T-helper 1 cell treated with Interleukin-12 subunit alpha and Interleukin-12 subunit beta and Interleukin-4 antibody, amounts not matched to agents 30 μg/mL and 1 μg/mL, for 36 hours (primary cell): ENCODE results near the gene NEGR1.

Experiments
- H3K27ac Mint-ChIP-seq: one replicate; pipeline ENCODE4 v1.8.0; 2021; ENCODE audit warnings: mild to moderate bottlenecking, mixed read lengths
- H3K27me3 Mint-ChIP-seq: one replicate; pipeline ENCODE4 v1.8.0; 2021; ENCODE audit warnings: low read depth, mixed read lengths
- H3K36me3 Mint-ChIP-seq: one replicate; pipeline ENCODE4 v1.8.0; 2021; ENCODE audit warnings: low read depth, mixed read lengths
- H3K4me1 Mint-ChIP-seq: one replicate; pipeline ENCODE4 v1.8.0; 2021; ENCODE audit warnings: low read depth, mixed read lengths
- H3K4me3 Mint-ChIP-seq: one replicate; pipeline ENCODE4 v1.8.0; 2021; ENCODE audit warnings: mild to moderate bottlenecking, moderate library complexity, mixed read lengths
- H3K9me3 Mint-ChIP-seq: one replicate; pipeline ENCODE4 v1.8.0; 2021; ENCODE audit warnings: mixed read lengths

The NEGR1 gene

DNA sequence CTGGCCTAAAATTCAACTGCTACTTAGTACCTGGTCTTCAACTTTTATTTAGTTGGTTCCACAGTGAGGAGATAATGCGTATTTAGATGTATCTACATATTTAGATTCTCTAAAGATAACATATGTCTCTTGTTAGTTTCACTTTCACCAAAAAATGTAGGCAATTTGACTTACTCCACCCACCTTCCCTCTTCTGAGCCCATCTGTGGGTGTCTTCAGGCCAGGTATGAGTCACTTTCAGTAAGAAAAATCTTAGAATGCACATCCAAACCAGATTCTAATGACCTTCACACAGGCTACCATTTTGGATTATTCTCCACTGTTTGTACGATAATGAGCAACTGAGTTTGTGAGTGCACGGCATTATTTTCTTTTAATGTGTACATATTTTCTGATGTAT is 501.7 kb downstream of the NEGR1 start:
- no peaks in the 10 kb centered on the region for H3K36me3 Mint-ChIP-seq
- H3K9me3 Mint-ChIP-seq: no peaks in the 10 kb centered on the region
- H3K27me3 Mint-ChIP-seq: no peaks in the 10 kb centered on the region
- no peaks in the 10 kb centered on the region for H3K4me1 Mint-ChIP-seq
- H3K4me3 Mint-ChIP-seq: no peak overlapping the region
- H3K27ac Mint-ChIP-seq: no peak overlapping the region

- Mint-ChIP-seq H3K36me3 (no peaks in the 10 kb centered on the region), H3K27ac (no peak overlapping the region), H3K9me3 (no peaks in the 10 kb centered on the region), H3K4me3 (no peak overlapping the region), H3K4me1 (no peaks in the 10 kb centered on the region), H3K27me3 (no peaks in the 10 kb centered on the region)
Observed at GRCh38 chr1:71778940-71779339, 503.4 kb downstream of the NEGR1 start.

DNA sequence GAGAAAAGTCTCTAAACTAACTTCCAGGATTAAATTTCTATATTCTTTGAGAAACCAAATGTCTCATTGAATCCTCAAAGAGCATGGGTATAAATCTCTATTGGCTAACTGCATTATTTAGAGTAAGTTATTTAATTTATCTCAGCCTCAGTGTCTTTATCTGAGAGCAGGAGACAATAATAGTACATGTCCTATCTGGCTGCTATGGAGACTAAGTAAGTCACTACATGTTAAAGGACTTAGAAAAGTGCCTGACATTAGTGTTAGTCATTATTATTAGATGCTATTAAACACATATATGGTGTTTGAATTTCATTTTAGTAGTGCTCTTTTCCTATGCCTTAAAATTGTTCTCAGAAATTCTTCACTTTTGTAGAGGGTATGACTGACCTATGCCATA is 505.2 kb downstream of the NEGR1 start:
- H3K27me3 Mint-ChIP-seq: no peaks in the 10 kb centered on the region
- H3K4me3 Mint-ChIP-seq: no peak overlapping the region
- H3K4me1 Mint-ChIP-seq: no peaks in the 10 kb centered on the region
- H3K27ac Mint-ChIP-seq: no peak overlapping the region
- no peaks in the 10 kb centered on the region for H3K9me3 Mint-ChIP-seq
- H3K36me3 Mint-ChIP-seq: no peaks in the 10 kb centered on the region

GRCh38 chr1:71774705-71775104 is 507.6 kb downstream of the NEGR1 start:
- H3K27ac Mint-ChIP-seq: no peak overlapping the region
- no peak overlapping the region for H3K4me3 Mint-ChIP-seq
- H3K36me3 Mint-ChIP-seq: no peaks in the 10 kb centered on the region
- no peaks in the 10 kb centered on the region for H3K4me1 Mint-ChIP-seq
- no peaks in the 10 kb centered on the region for H3K27me3 Mint-ChIP-seq
- H3K9me3 Mint-ChIP-seq: no peaks in the 10 kb centered on the region

- no peaks in the 10 kb centered on the region for H3K27me3 Mint-ChIP-seq
- H3K27ac Mint-ChIP-seq: no peak overlapping the region
- H3K9me3 Mint-ChIP-seq: no peaks in the 10 kb centered on the region
- H3K4me1 Mint-ChIP-seq: no peaks in the 10 kb centered on the region
- no peak overlapping the region for H3K4me3 Mint-ChIP-seq
- H3K36me3 Mint-ChIP-seq: no peaks in the 10 kb centered on the region
Observed at GRCh38 chr1:71770121-71770520, 512.2 kb downstream of the NEGR1 start.

- H3K36me3 Mint-ChIP-seq: no peaks in the 10 kb centered on the region
- H3K4me3 Mint-ChIP-seq: no peak overlapping the region
Observed at GRCh38 chr1:71766748-71767147, 515.6 kb downstream of the NEGR1 start.

DNA sequence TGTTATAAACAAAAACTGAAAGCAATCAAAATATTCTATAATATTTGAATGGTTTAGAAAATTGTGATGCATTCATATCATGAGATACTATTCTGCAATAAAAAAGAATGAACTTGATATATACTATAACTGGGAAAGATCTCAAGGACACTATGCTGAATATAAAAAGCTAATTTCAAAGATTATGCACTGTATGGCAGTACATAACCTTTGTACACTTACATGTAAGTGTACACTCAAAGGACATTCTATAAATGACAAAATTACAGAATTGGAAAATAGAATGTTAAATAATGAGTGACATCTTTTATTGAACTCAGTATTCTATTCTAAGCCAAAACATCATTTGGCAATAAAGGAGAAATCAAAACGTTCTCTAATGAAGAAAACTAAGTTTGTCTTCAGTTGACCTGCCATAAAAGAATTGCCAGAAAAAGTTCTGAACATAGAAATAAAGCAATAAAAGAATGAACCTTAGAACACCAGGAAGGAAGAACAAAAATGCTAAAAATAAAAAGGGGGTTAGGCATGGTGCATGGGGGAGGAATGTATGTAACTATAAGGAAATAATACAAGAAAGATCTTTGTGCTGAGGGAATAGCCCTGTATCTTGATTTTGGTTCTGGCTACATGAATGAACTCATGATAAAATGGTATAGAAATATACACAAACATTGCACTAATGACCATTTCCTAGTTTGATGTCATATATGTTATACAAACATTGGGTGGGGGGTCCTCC is 519.7 kb downstream of the NEGR1 start:
- Mint-ChIP-seq H3K4me3 (no peak overlapping the region), H3K27me3 (no peaks in the 10 kb centered on the region), H3K9me3 (no peaks in the 10 kb centered on the region), H3K36me3 (no peaks in the 10 kb centered on the region), H3K27ac (no peak overlapping the region), H3K4me1 (no peaks in the 10 kb centered on the region)

More at GRCh38 chr1:71766748-71767147, 515.6 kb downstream of the NEGR1 start:
- no peaks in the 10 kb centered on the region for H3K9me3 Mint-ChIP-seq
- no peaks in the 10 kb centered on the region for H3K27me3 Mint-ChIP-seq
- H3K4me1 Mint-ChIP-seq: no peaks in the 10 kb centered on the region
- no peak overlapping the region for H3K27ac Mint-ChIP-seq

- Mint-ChIP-seq H3K4me3 (no peak overlapping the region), H3K36me3 (no peaks in the 10 kb centered on the region), H3K27me3 (no peaks in the 10 kb centered on the region), H3K4me1 (no peaks in the 10 kb centered on the region), H3K9me3 (no peaks in the 10 kb centered on the region), H3K27ac (no peak overlapping the region)
Observed at GRCh38 chr1:71755441-71755840, 526.9 kb downstream of the NEGR1 start.

GRCh38 chr1:71753746-71754145 is 528.6 kb downstream of the NEGR1 start:
- Mint-ChIP-seq H3K27ac (no peak overlapping the region), H3K27me3 (no peaks in the 10 kb centered on the region), H3K9me3 (no peaks in the 10 kb centered on the region), H3K4me1 (no peaks in the 10 kb centered on the region), H3K36me3 (no peaks in the 10 kb centered on the region), H3K4me3 (no peak overlapping the region)

DNA sequence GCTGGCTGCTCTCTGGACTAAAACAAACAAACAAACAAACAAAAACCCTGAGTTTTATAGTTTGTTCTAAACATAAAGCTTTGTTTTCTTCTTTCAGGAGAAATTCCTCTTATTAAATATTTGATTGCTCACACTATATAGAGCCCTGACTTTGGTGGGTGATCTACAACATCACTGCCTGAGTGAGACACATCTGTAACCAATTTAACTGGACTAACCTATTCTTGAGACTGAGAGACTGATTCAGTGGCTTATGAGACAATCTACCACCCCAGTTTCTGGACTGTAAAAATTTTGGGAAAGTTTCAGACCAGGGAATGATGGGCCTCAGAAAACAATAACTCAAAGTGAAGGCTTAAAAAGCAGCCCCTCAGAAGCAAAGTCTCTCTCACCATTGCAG is 537.0 kb downstream of the NEGR1 start:
- Mint-ChIP-seq H3K36me3 (no peaks in the 10 kb centered on the region), H3K27me3 (no peaks in the 10 kb centered on the region), H3K27ac (no peak overlapping the region), H3K4me3 (no peak overlapping the region), H3K4me1 (no peaks in the 10 kb centered on the region), H3K9me3 (no peaks in the 10 kb centered on the region)

- no peak overlapping the region for H3K27ac Mint-ChIP-seq
- no peaks in the 10 kb centered on the region for H3K4me1 Mint-ChIP-seq
- H3K4me3 Mint-ChIP-seq: no peak overlapping the region
- no peaks in the 10 kb centered on the region for H3K36me3 Mint-ChIP-seq
- no peaks in the 10 kb centered on the region for H3K9me3 Mint-ChIP-seq
- no peaks in the 10 kb centered on the region for H3K27me3 Mint-ChIP-seq
Observed at GRCh38 chr1:71743862-71744261, 538.5 kb downstream of the NEGR1 start.

DNA sequence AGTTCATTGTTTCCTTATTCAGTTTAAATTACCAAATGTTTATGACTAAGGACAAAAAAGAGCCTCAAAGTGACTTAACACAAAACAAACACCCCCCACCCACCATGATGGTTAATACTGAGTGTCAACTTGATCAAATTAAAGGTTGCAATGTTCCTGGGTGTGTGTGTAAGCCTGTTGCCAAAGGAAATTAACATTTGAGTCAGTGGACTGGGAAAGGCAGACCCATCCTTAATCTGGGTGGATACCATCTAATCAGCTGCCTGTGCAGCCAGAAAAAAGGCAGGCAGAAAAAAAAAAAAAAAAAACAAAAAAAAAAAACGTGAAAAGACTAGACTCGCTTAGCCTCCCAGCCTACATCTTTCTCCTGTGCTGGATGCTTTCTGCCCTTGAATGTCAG is 543.4 kb downstream of the NEGR1 start:
- no peaks in the 10 kb centered on the region for H3K9me3 Mint-ChIP-seq
- no peak overlapping the region for H3K27ac Mint-ChIP-seq
- no peaks in the 10 kb centered on the region for H3K36me3 Mint-ChIP-seq
- no peaks in the 10 kb centered on the region for H3K27me3 Mint-ChIP-seq
- no peaks in the 10 kb centered on the region for H3K4me1 Mint-ChIP-seq
- no peak overlapping the region for H3K4me3 Mint-ChIP-seq

DNA sequence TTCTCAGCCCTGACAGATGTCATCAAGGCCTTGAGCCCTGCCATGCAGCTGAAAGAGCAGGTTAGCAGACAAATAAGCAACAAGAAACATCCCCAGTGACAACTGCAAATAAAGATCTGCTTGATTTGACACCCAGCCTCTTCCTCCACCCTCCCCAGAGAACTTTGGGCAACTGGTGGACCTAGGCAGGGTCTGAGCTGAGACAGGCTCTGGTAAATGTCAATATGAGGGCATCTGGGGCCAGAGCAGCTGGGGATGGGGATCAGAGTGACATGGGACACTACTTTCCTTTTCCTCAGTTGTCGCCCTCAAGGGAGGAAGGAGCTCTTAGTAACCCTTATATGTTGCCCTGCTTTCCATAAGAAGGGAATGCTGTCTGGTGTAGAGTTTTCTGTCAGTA is 544.1 kb downstream of the NEGR1 start:
- Mint-ChIP-seq H3K27me3 (no peaks in the 10 kb centered on the region), H3K9me3 (no peaks in the 10 kb centered on the region), H3K27ac (no peak overlapping the region), H3K4me3 (no peak overlapping the region), H3K36me3 (no peaks in the 10 kb centered on the region), H3K4me1 (no peaks in the 10 kb centered on the region)

- no peak overlapping the region for H3K4me3 Mint-ChIP-seq
- H3K9me3 Mint-ChIP-seq: no peaks in the 10 kb centered on the region
- H3K27me3 Mint-ChIP-seq: no peaks in the 10 kb centered on the region
- H3K27ac Mint-ChIP-seq: no peak overlapping the region
- no peaks in the 10 kb centered on the region for H3K4me1 Mint-ChIP-seq
- H3K36me3 Mint-ChIP-seq: no peaks in the 10 kb centered on the region
Observed at GRCh38 chr1:71737768-71738167, 544.6 kb downstream of the NEGR1 start.

GRCh38 chr1:71733121-71733520 is 549.2 kb downstream of the NEGR1 start:
- no peak overlapping the region for H3K4me3 Mint-ChIP-seq
- no peaks in the 10 kb centered on the region for H3K4me1 Mint-ChIP-seq
- no peaks in the 10 kb centered on the region for H3K36me3 Mint-ChIP-seq
- no peaks in the 10 kb centered on the region for H3K27me3 Mint-ChIP-seq
- H3K27ac Mint-ChIP-seq: no peak overlapping the region
- H3K9me3 Mint-ChIP-seq: no peaks in the 10 kb centered on the region

DNA sequence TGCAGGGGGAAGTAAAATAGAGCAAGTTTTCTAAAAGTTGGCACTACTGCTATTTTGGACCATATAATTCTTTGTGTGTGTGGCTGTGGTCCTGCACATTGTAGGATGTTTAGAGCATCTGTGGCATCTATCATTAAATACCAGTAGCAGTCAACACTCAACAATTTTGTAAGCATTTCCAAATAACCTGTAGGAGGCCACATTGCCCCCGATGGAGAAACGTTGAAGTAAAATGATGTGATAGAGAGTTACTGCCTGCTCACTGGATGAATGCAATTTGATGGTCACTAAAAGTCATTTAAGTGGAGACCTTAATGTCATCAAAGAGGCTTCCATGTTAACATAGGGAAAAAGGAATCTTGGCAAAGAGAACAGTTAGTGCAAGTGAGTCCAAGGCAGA is 560.8 kb downstream of the NEGR1 start:
- no peaks in the 10 kb centered on the region for H3K36me3 Mint-ChIP-seq
- no peaks in the 10 kb centered on the region for H3K27me3 Mint-ChIP-seq
- no peaks in the 10 kb centered on the region for H3K9me3 Mint-ChIP-seq
- H3K27ac Mint-ChIP-seq: no peak overlapping the region
- H3K4me3 Mint-ChIP-seq: no peak overlapping the region
- no peaks in the 10 kb centered on the region for H3K4me1 Mint-ChIP-seq
